ENCODE data around the gene OTOR. TPM values are rescaled to one million over a fixed set of nuclear protein-coding genes. Genes with fewer than 3 reads are reported as not detected.

Gene OTOR
- total RNA-seq, 1 donor from 2014 or later, result not detected

DNA sequence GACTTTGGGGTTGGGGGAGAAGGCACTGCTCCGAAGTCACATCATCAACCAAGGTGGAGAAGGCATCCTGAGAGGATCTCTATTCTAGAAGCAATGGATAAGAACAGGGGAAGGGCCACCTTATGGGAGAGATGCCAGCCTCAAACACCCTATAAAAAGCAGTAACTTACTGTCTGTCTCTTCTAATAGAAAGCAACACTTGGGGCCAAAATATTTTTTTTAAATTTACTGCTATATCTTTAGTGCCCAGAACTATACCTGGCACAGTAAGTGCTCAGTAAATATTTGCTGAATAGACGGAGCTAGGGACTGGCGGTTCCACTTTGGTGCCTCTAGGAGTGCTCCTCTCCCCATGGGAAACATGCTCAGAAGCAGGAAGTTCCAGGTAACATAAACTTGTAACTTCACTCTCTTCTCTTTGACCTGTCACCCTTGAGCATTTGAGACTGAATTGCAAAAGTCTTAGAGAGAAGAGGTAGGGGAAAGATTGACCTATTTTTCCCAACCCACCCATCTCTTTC is 807 bp upstream of the OTOR start:
- no peak for DNase-seq (ENCODE audit: low spot score)

- DNase-seq (ENCODE audit: low spot score), result no peak
Measured at GRCh38 chr20:16749573-16749972, 1.4 kb downstream of the OTOR start.

GRCh38 chr20:16752082-16752481 is 3.9 kb downstream of the OTOR start:
- no peak for DNase-seq (ENCODE audit: low spot score)

DNA sequence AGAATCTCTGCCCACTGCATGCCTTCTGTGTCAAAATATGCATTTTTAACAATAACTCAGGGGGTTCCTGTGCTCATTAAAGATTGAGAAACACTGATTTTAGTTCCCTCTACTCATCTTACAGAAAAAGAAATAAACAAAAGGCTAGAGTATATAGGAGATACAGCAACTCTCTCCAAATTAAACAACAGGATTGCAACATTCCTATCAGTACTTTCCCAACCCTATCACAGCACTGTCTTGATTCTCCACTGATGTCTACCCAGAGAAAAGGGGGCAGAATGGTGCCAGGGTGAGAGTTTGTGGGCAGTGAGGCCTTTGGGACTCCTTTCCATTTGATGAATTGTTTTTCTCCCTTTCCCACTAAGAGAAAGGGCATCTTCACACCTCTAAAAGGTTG is 4.7 kb downstream of the OTOR start:
- no peak for DNase-seq (ENCODE audit: low spot score)

- no peak for DNase-seq (ENCODE audit: low spot score)
Measured at GRCh38 chr20:16758454-16759180, 10.5 kb downstream of the OTOR start.

DNA sequence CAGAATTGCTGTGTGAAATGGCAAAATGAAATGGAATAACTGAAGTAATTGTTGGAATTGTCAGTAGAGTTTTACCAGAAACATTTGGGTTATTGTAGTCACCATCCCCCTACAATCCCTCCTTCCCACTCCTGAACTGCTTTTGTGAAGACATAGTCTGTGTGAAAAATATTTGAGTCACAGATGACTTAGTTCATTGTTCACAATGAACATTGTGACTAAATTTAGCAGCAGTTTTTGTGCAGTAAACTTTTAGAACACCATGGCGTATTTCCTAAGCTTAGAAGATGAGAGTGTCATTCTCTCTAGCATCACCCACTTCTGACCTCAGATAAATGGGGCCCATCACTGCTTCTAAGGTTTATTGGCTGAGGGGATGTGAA is 11.0 kb downstream of the OTOR start:
- DNase-seq (ENCODE audit: low spot score), result no peak

DNA sequence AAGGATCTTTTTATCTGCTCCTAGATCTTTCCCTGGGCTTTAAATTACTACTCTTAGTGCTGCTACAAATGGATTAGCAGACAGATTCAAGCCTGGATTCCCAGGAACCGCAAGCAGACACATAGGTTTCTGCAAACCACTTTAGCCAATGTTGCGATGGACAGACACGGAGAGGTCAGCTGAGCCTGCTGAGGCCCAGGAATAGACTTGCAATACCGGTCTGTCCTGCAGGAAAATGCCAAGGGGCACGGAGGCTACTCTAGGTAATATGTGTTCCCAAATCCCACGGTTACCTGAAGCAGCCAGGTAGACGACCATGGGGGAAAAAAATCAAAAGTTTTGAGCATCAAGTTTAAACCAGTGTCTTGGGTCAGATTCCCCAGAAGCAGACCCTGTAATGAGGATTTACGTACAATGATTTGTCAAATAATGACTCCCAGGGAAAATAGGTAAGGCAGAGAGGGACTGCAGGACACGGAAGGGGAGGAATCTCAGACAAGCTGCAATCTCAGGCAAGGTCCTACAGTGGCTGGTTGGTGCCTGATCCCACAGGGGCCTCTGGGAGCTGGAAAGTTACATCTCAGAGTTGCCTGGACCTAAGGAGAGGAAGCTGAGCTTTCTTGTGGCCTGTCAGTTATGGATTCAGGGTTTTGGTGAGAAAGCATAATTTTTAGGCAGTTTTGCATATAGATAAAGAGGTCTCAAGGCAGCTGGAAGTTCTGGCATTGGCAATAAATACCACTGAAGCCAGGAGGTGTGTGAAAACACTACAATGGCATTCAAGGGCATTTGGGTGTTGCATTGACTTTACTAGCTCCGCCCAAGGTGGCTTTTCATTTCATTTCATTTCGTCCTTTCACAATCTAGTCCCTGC is 12.5 kb downstream of the OTOR start:
- DNase-seq (ENCODE audit: low spot score), result no peak

GRCh38 chr20:16761305-16761829 is 13.2 kb downstream of the OTOR start:
- DNase-seq (ENCODE audit: low spot score), result no peak

GRCh38 chr20:16764560-16764959 is 16.4 kb downstream of the OTOR start:
- no peak for DNase-seq (ENCODE audit: low spot score)

DNA sequence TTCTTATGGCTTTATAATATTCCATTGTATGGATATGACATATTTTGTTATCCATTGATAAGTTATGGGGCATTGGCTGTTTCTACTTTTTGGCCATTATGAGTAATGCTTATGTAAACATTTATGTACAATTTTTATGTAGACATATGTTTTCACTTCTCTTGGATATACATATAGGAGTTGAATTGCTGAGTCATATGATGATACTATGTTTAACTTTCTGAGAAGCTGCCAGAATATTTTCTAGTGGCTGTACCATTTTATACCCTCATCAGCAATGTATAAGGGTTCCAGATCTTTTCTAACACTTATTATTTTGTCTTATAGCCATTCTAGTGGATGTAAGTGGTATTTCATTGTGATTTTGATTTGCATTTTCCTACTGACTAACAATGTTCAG is 23.1 kb downstream of the OTOR start:
- no peak for DNase-seq (ENCODE audit: low spot score)

- DNase-seq (ENCODE audit: low spot score), result no peak
Measured at GRCh38 chr20:16775961-16776360, 27.8 kb downstream of the OTOR start.

DNA sequence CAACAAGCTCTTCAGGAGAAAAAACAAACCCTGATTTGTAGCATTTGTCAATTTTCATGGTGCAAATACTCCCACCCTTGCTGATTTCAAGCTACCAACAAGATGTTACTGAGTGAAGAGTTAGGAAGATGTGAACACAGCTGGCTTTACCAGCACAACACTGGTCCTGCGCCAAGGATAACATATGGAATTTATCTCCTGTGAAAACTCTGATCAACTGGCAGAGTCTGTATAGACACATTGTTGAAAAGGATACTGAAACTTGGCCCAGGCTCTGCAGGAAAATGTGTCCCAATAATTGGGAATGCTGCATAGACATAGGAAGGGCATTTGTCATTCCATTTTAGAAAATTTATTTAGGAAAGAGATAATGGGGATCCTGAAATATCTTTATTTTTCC is 29.0 kb downstream of the OTOR start:
- no peak for DNase-seq (ENCODE audit: low spot score)

GRCh38 chr20:16778159-16778558 is 30.0 kb downstream of the OTOR start:
- DNase-seq (ENCODE audit: low spot score), result no peak

- DNase-seq (ENCODE audit: low spot score), result no peak
Measured at GRCh38 chr20:16781496-16781895, 33.3 kb downstream of the OTOR start.

- DNase-seq (ENCODE audit: low spot score), result no peak
Measured at GRCh38 chr20:16785226-16785625, 37.1 kb downstream of the OTOR start.

Other genes with a start within 250 kb of the OTOR start
- 19.7 TPM for gene KIF16B, start 174.9 kb upstream of the OTOR start, total RNA-seq
- gene SNRPB2, start 18.3 kb upstream of the OTOR start, total RNA-seq, result 38.9 TPM

Measured in mesenteric fat pad (tissue), 1 donor.